Lower leg skin (tissue), 4 donors: ENCODE results near the gene FTO. TPM values are rescaled to one million over a fixed set of nuclear protein-coding genes. Genes with fewer than 3 reads are reported as not detected.

ENCODE experiments used
- DNase-seq, 2 donors: peaks; one replicate each; pipeline ENCODE4 v3.0.0-alpha.2; 2019; ENCODE audit warnings: low spot score in 2 of 2
- H3K4me3 ChIP-seq: fragments of 200-600 bp; sonication (generic); 2 replicates; pipeline ENCODE4 v1.5.1; 2017; ENCODE audit warnings: mild to moderate bottlenecking, low read depth; ENCODE audit not compliant: poor library complexity, severe bottlenecking
- CTCF ChIP-seq, 3 donors: fragments of 450-650 bp; IDR thresholded peaks; one replicate each; pipeline ENCODE4 v1.5.1; 2016; ENCODE audit warnings: antibody characterized with exemption in 3 of 3, mild to moderate bottlenecking in 3 of 3, moderate library complexity in 2 of 3
- POLR2A ChIP-seq, 2 donors: fragments of 450-650 bp; IDR thresholded peaks; one replicate each; pipeline ENCODE4 v1.6.1; 2016 to 2017; ENCODE audit warnings: antibody characterized with exemption in 2 of 2, mild to moderate bottlenecking in 1 of 2, moderate library complexity in 1 of 2
- WGBS, 2 donors: methylation state at CpG; one replicate each; pipeline ENCODE4 v1.1.5; 2018; 5-methylcytosine and 5-hydroxymethylcytosine counted together
- intact Hi-C: fragments of 100-400 bp; cut with DNase I; formaldehyde crosslinking; loops from one replicate; pipeline ENCODE4 v1.15.0; 2023; ENCODE audit warnings: low total_unique reads
- total RNA-seq, 4 donors: library from RNA; depleted of rRNA; stranded (reverse); fragments of >200 nt; gene quantifications; one replicate each; pipeline ENCODE4 v1.1.0, GENCODE V29; 2016

FTO gene
- total RNA-seq, 4 donors from 2014 or later: 61.2 to 88.2 (median 64.1) TPM

- 41 to 63% methylated on average over 1 of the region's 1 CpG for WGBS, 2 donors
- DNase-seq: no peak
- no peak overlapping the region for H3K4me3 ChIP-seq
- TF ChIP-seq CTCF (IDR thresholded peaks at IDR 0.05): no peak
- TF ChIP-seq POLR2A (IDR thresholded peaks at IDR 0.05): no peak
- intact Hi-C loops: no loop called here
Measured at GRCh38 chr16:54027558-54027957, 323.6 kb downstream of the FTO start.

GRCh38 chr16:54027995-54028394 is 324.0 kb downstream of the FTO start:
- no peak overlapping the region for H3K4me3 ChIP-seq
- no peak for DNase-seq
- WGBS, 2 donors: 37 to 55% methylated on average over 3 of the region's 3 CpGs
- TF ChIP-seq CTCF (IDR thresholded peaks at IDR 0.05): no peak
- no peak for TF ChIP-seq POLR2A (IDR thresholded peaks at IDR 0.05)
- intact Hi-C loops: no loop called here

GRCh38 chr16:54030451-54030850 is 326.5 kb downstream of the FTO start:
- no peak overlapping the region for H3K4me3 ChIP-seq
- TF ChIP-seq CTCF (IDR thresholded peaks at IDR 0.05): no peak
- no peak for TF ChIP-seq POLR2A (IDR thresholded peaks at IDR 0.05)
- no peak for DNase-seq
- 79 to 86% methylated on average over 1 of the region's 1 CpG for WGBS, 2 donors
- intact Hi-C loops: no loop called here

- H3K4me3 ChIP-seq: no peak overlapping the region
- 88 to 93% methylated on average over 5 of the region's 5 CpGs for WGBS, 2 donors
- no peak for TF ChIP-seq CTCF (IDR thresholded peaks at IDR 0.05)
- no peak for TF ChIP-seq POLR2A (IDR thresholded peaks at IDR 0.05)
- intact Hi-C loops: no loop called here
- no peak for DNase-seq
Measured at GRCh38 chr16:54031107-54031760, 327.3 kb downstream of the FTO start.

- no peak for DNase-seq
- WGBS, 2 donors: 93 to 96% methylated on average over 6 of the region's 6 CpGs
- intact Hi-C loops: no loop called here
- no peak for TF ChIP-seq CTCF (IDR thresholded peaks at IDR 0.05)
- TF ChIP-seq POLR2A (IDR thresholded peaks at IDR 0.05): no peak
- no peak overlapping the region for H3K4me3 ChIP-seq
Measured at GRCh38 chr16:54033747-54034146, 329.8 kb downstream of the FTO start.

- no peak overlapping the region for H3K4me3 ChIP-seq
- no peak for DNase-seq
- intact Hi-C loops: no loop called here
- no peak for TF ChIP-seq POLR2A (IDR thresholded peaks at IDR 0.05)
- no peak for TF ChIP-seq CTCF (IDR thresholded peaks at IDR 0.05)
- whole genome bisulfite sequencing, 2 donors: 96 to 100% methylated on average over 1 of the region's 1 CpG
Measured at GRCh38 chr16:54034684-54035083, 330.7 kb downstream of the FTO start.
